GM19372 (cell line): ENCODE results near the gene ASB6.
A peak's percentile ranks its signal among the peaks of the same experiment; 100 is the strongest.

Experiments
- ATAC-seq: cut with Tn5 transposase; IDR thresholded peaks from one replicate; pipeline ENCODE4 v1.9.1; 2021; ENCODE audit warnings: mild to moderate bottlenecking, low read depth, moderate library complexity; ENCODE audit not compliant: unreplicated experiment

ASB6 gene

DNA sequence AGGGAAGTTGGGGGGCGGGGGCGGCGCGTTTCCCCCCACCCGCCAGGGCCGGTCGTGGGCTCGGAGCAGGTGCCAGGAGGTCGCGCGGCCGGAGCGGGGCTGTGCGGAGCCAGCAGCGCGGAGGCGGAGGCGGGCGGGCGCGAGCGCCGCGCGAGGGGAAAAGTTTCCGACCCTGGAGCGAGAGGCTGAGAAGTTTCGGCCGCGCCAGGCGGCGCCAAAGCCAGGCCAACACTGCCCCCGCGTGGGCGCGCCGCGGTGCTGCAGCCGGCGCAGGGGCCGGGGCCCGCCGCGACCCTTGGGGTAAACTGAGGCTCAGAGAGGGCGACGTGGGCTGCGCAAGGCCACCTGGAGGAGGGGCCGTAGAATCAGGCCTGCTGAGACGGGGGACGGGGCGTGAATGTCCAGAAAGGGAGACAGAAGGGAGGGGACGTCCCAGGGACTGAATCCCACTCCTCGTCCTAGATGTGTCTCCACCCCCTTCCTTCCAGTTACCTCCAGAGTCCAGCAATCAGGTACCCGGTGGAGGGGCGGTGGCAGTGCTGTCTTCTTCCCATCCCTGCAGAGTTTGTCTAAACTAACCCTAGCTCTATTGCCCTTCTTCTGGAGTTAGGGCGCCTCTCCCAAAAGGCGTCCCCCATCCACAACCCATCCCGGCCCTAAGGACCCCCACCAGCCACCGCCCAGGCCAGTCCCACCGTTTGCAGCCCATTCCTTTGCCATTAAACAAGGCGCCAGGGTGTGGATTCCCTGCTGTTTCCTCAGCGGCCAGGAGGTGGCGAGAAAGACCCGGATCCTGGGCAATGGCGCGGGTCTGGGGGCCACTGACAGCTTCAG, 31.3 kb downstream of the ASB6 start:
- ATAC-seq = peak; percentile 54

DNA sequence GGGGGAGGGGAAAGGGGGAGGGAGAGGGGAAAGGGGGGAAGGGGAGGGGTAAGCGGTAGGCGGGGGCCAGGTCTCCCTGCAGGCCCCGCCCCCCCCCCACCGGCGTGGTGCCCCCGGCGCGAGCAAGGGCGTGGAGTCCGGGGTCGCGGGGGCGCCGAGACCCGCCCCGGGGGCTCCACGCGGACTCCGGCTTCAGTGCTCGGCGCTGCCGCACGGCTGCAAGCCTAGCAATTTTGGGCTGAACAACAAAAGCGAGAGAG, 31.8 kb downstream of the ASB6 start:
- no peak for ATAC-seq

DNA sequence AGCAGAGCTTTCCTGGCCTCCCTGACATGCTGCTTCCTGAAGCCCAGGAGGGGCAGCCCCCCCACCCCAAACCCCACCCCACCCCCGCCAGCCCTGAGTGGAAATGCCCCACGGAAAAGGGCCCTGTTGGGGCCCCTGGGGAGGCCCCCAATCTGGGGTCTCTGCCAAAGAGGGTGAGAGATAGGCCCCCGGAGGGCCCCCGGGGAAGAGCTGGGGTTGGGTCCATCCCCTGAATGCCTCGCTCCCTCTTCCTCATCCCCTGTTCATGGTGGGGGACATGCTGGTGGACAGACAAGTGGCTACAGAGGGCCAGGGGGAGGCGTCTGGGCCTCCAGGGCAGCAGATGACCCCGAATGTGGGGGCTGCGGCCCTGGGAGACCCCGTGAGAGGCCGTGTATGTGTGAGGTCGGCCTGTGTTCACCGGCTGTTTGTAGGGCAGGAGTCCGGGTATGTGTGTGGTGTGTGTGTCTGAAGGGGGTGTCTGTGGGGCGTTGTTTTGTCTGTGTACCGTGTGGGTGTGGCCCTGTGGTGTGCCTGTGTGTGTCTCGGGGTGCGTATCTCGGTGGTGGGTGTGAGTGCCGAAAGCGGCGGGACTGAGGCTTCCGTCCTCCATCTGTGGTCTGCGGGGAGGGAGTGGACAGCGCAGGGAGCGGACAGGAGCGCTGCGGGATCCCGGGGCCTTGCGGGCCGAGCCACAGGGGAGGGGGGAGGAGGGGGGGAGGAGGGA, 32.3 kb downstream of the ASB6 start:
- ATAC-seq = no peak

DNA sequence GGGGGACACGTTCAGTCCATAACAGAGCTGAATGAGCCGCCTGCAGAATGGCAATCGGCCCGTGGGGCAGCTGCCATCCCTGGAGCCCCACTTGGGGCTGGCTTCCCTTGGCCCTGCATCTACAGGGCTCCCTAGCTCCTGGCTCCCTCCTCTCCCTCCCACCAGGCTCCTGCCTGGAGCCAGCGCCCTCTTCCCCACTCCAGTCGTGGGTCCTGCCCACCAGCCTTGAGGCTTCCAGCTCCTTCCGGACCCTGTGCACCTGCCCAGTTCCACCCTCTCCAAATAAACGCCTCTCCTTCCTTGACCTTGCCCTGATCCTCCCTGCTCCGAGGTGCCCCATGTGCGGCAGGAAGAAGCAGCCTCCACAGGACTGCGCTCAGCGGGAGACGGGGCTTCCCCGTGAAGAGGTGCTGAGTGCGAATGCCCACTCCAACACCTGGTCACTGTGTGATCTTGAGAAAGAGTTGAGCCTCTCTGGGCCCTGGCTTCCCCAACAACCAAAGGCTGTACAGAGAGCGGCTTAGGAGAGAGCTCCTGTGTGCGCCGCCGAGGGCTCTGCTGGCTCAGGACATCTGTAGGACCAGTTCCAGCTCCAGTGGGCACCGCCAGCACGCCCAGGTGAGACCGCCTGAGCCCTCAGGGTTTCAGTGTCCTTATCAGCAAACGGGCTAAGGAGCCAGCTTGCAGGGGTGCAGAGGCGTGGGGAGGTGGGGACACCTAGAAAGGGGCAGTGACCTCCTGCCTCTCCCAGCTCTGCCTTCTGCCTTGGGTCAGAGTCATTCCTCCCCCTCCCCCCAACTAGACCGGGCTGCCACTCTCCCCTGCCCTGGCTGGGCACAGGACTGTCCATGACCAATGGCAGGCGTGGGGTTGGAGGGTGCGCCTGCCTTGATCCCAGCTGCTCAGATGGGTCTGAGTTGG, 33.1 kb downstream of the ASB6 start:
- no peak for ATAC-seq

DNA sequence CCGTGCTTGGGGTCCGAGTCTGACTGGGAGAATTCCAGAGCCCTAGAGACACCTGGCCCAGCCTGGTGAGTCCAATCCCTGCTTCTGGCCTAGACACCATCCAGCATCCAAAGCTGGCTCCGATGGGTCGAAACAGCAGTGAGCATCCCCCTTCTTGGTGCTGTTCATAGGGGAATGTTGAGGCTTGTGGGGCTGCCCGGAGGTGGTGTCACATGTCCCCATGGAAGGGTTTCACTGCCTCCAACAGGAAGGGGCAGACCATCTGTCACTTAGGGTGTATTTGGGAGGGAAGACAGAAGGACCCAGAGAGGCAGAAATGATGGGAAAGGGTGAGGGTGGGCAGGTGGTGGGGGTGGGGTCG, 34.9 kb downstream of the ASB6 start:
- ATAC-seq = no peak

DNA sequence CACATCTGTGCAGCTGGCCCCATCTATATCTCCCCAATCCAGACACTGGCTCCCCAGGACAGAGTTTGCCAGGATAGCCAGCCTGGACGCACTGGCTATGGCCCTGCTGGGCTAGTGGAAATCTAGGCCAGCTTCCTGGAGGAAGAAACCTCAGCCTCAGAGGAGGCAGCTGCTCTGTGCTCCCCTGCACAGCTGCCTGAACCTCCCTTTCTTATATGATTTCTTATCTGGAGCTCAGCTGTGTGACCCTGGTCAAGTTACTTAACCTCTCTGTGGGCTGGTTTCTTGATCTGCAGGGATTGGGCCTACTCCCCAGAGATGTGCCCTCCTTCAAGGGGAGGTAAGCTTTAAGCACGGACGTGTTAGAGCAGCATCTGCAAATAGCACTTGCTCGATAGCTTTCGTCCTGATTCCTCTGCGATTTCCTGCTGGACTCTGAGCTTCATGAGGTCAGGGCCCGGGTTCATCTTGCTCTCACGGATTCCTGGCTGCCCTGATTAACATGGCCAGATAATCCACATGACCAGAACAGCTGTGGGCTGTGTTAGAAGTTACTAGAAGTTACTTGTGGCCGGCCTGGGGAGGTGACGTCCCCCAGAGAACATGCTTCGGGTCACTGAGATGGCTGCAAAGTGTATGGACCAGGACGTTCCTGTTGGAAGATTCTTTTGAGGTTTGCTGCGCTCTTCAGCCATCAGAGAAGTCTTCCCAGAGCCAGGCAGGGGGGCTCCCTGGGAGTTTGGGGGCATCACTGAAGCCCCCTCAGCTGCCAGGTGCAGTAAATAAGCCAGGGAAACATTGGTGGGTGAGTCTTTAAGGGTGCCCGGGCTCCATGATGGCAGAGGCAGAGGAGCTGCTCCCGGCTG, 35.6 kb downstream of the ASB6 start:
- ATAC-seq = no peak

DNA sequence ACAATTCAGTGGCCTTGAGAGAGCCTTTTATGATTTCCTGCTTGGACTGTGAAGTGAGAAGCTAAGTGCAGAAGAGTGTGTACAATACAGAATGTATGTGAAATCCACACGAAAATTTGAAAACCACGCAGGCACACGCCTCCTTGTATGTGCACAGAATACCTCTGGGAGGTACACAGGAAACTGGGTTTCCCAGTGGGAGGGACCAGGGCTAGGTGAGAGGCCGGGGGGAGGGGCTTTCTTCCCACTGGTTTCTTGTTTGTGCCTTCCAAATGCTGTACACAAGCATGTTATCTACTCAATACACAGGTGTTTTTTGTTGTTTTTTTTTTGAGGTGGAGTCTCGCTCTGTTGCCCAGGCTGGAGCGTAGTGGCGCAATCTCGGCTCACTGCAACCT, 37.2 kb downstream of the ASB6 start:
- ATAC-seq = no peak

DNA sequence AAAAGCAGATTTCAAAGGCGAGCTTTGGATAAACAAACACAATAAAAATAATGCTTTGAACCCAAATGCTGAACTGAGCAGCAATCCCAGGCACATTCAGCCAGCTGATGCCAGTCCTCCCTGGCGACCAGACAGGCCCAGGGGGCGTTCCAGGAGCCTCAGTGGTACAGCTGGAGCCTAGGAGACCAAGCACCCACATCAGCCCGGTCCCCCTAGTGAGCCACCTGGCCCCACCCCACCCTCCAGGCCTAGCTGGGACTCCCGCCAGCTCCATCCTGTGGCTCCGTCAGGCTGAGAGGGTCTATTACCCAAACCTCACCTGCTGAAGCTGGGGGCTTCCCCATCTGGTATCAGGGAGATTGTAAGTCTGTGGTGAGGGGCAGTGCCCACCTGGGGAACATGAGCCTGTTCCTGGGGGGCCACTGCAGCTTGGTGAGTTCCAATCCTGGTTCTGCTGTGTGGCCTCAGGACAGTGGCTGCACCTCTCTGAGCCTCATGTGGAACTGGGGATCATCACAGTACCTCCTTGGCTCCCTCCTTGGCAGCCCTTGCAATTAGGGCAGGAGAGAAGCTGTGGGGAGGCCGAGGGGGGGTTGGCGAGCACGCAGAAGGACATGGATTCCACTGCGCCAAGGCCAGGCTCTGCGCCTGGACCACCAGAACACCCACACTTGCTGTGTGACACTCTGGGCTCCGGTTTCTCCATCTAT, 37.7 kb downstream of the ASB6 start:
- no peak for ATAC-seq

DNA sequence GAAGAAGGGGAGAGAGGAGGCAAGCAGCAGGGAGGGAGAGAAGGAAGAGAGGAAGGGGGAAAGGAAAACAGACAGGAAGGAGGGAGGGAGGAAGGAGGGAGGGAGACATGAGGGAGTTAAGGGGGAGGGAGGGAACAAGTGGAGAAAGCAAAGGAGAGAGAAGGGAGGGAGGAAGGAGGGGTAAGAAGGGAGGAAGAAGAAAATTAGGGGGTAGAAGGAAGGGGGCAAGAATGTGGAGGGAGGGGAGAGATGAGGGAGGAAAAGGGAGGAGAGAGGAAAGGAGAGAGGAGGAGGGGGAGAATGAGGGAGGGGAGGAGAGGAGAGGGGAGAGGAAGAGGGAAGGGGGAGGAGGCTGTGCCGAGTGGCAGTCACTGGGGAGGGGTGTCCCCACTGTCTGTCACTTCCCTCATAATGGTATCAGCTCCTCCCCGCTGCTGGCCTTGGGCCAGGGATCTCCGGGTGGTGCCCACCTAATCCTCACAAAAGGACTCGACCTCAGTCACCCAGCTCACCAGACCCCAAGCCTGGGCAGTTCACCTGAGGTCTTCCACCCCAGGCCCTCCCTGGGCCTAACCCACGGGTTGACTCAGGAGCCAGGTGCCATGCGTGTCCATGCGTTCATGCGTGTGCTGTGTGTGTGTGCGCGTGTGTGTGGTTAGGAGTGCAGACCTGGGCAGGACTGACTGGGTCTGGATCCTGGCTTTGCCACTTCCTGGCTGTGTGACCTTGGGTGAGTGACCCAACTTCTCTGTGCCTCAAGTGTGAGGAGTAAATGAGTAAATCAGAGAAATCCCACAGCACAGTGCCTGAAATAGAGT, 39.1 kb downstream of the ASB6 start:
- ATAC-seq = no peak

DNA sequence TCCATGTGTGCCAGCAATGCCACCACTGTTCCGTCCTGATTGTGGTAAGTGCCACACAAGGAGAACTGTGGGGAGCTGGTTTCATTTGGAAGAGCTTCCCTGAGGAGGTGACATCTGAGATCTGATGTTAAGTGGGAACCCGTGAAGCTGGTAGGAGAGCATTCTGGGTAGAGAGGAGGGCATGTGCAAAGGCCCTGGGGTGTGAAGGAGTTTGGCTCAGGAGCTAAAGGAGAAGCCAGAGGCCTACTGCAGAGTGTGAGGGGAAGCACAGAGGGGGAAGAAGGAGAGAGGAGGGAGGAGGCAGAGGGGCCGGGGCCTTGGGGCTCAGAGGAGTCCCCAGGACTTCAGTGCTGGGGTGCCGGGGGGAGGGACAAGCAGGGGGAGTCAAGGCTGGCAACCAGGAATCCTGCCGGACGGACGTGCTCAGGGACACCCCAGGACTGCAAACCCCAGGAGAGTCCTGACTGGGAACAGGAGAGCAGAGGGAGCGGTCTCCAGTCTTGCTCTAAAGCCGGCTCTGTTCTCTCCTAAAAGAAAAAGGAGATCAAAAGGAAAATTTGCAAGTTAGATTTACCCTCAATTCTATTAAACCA, 40.8 kb downstream of the ASB6 start:
- ATAC-seq = no peak

DNA sequence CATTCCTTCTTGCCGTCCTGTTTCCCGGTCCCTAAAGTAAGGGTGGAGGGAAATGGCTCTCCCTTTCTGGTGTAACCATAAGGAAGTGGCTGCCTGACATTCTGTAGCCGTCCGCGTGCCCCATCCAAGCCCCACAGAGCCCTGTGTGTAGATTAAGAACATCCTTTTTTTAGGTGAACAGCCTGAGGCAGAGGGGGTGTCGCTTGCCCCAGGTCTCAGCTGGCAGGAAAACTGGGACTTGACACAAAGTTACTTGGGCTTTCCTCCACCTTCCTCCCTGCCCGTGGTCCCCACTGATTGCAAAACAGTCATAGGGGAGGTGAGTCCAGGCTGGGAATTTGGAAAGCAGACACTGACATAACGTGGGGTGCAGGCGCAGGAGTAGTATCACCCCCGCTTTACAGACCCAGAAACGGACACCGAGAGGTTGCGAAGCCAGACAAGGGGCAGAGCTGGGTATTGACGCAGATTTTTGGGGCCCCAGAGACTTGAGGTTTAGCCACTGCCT, 43.8 kb downstream of the ASB6 start:
- ATAC-seq = no peak

DNA sequence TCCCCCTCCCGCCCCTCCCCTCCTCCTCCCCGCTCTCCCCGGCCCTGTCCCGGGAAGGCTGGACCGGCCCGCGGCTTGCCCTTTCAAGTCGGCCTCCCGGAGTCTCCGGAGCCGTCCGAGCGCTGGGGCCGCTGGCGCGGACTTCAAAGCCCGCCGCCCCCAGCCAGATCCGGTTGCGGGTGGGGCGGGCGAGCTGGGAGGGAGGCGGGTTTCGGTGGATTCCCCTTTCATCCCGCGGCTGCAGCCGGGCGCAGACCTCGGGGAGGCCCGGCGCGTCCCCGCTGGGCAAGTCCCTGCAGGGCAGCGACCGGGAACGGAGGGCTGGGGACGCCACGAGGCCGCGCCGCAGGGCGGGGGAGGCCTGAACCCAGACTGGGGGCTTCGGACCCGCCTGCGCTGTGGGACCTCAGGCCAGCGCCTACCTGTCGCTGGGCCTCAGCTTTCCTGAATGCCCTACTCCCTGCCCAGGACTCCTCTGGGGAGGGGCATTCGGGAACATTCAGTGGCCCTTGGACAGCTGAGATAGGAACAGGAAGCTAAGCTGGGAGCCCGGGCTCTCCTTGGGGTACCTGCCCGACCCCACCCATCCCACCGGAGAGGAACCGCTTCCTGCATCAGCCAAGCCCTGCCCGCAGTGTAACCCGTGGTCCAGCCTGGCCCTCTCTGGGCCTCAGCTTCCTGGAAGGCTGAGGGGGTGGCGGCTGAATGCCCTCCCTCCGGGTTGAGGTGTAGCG, 44.4 kb downstream of the ASB6 start:
- ATAC-seq = no peak

DNA sequence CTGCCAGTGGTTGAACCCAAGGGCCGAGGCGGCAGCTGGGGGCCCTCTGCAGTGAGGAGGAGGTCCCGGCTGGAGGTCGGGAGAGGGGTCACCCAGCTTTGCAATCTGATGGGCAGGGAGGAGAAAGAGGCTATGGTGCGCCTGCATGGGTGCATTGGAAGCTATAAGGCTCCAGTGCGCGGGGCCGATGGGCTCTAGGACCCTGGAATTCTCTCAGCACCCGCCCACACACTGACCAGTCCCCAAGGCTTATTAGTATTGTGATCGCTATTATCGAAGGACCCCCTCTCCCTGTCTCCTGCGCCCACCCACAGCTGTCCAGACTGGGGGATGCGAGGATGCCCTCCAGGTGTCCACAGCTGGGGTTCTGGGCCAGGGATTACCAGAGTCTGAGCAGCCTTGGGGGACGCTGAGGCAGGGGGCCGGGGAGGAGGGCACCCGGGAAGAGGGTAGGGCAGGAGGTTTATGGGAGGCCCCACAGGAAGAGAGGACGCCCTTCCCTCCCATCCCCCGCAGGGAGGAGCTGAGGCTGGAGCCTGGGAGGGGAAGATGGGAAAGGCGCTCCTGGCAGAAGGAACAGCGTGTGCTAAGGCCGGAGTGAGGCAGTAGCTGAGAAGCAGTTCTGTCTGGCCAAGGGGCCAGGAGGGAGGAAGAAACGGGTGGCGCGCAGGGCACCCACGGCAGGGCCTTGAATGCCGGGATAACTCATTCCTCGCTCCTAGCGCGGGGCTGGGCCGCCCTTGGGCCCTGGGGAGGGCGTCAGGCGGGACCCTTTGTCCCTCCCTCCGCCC, 45.2 kb downstream of the ASB6 start:
- ATAC-seq = no peak

DNA sequence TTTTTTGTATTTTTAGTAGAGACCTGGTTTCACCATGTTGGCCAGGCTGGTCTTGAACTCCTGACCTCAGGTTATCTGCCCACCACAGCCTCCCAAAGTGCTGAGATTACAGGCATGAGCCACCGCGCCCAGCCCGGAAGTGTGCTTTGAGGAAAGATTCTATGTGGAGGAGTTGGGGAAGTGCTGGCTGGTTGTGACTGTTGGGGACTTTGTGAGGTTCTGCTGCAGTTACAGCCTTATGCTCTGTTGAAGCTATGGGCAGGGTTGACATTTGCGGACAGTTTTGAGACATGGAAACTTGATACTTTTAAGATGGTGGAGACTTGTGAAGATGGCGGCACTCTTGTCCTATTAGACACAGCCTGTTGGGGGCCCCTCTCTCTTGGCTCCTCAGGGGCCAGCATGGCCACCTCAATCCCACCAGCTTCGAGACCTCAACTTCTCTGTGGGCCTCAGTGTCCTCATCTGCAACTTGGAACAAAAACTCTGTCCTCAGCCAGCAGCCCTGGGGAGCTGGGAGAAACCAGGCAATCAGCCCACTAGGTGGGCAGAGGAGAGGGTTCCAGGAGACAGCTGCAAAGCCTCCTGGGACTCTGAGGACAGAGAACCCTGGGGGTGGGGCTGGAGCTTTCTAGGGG, 45.9 kb downstream of the ASB6 start:
- no peak for ATAC-seq

DNA sequence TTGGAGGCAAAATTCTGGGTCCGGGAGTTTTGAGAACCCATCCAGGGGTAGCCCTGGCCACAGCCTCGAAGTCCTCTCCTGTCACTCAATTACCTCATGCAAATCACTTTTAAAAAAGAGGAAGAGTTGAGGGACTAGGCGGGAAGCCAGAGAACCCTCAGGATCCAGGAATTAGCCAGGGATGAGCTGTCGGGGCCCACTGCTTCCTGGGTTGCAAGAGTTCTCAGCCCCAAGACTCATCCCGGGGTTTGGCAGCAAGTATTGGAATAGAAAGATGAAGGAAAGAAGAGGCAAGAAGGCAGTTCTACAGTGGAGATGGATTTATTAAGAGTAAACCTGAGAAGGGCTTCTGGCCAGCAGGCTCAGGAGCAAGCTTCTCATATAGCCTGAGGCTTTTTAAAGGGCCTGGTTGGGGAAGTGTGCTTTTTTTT, 46.6 kb downstream of the ASB6 start:
- no peak for ATAC-seq

DNA sequence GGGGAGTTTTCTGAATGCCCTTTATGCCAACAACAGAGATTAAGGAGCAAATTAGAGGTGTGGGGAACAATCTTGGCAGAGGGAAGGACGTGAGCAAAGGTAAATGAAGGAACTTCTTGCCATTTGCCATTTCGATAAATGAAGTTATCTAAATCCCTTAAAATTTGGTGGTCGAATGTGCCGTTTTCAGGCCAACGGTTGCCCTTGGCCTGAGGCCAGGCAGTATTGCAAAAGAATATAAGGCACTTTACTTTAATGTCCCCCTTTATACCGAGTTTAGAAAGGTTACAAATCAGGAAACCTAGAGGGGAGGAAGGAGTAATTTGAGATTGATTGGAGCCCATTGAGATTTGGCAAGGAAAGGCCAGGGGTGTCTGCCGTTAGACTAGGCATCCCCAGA, 47.3 kb downstream of the ASB6 start:
- ATAC-seq = no peak
